Measurements from ENCODE around the gene KCNE1. TPM values are rescaled to one million over a fixed set of nuclear protein-coding genes. Genes with fewer than 3 reads are reported as not detected.
"Not testable (repeated sequence)": the region's sequence is repeated elsewhere in the genome, so short reads cannot be mapped to it uniquely, and the experiment has no call there.

Gene KCNE1
- total RNA-seq, 1 experiment from 2014 or later = not detected

- in situ Hi-C loops (cut with HindIII; ENCODE audit: low pct_unique_long_range_greater_than_20kb, low sequenced_read_pairs) = no loop called here
- intact Hi-C loops (cut with micrococcal nuclease; ENCODE audit: unreplicated experiment) = no loop called here
- Histone ChIP-seq H3K4me1 (ENCODE audit: control insufficient read depth, insufficient read depth, low read length) (no peaks in the 10 kb centered on the region), H3K9me3 (ENCODE audit: control insufficient read depth, insufficient read depth, low read depth, low read length) (no peaks in the 10 kb centered on the region), H3K27me3 (ENCODE audit: control insufficient read depth, insufficient read depth, low read length) (no peaks in the 10 kb centered on the region), H3K36me3 (ENCODE audit: control insufficient read depth, insufficient read depth, low read length) (no peaks in the 10 kb centered on the region), H3K27ac (ENCODE audit: low read length) (no peak overlapping the region), H3K4me3 (ENCODE audit: low read depth in 2 of 2, low read length in 2 of 2) (no peak overlapping the region)
- CTCF ChIA-PET = no interaction called here
- ATAC-seq (no peak), DNase-seq (ENCODE audit: low read depth, low spot score) (no peak)
- no TSS peak for BruUV-seq (replicated peaks)
- POLR2A ChIA-PET = no interaction called here
- TF ChIP-seq REST (IDR thresholded peaks at IDR 0.05; ENCODE audit: insufficient read depth in 1 of 2, low read depth in 2 of 2, low read length in 1 of 2) (no peak), SIN3A (IDR thresholded peaks at IDR 0.05; ENCODE audit: borderline replicate concordance, insufficient read depth, low read depth, low read length) (no peak), CTCF (IDR thresholded peaks at IDR 0.05) (no peak), POLR2AphosphoS5 (IDR thresholded peaks at IDR 0.05; ENCODE audit: low read depth, low read length) (no peak), TCF7L2 (IDR thresholded peaks at IDR 0.05; ENCODE audit: low read depth, low read length) (no peak)
Measured at GRCh38 chr21:34498623-34499022, 13.4 kb downstream of the KCNE1 start.

GRCh38 chr21:34483854-34484253 is 28.2 kb downstream of the KCNE1 start:
- in situ Hi-C loops (cut with HindIII; ENCODE audit: low pct_unique_long_range_greater_than_20kb, low sequenced_read_pairs); H3K36me3 ChIP-seq (ENCODE audit: control insufficient read depth, insufficient read depth, low read length); ATAC-seq: not testable (repeated sequence)

DNA sequence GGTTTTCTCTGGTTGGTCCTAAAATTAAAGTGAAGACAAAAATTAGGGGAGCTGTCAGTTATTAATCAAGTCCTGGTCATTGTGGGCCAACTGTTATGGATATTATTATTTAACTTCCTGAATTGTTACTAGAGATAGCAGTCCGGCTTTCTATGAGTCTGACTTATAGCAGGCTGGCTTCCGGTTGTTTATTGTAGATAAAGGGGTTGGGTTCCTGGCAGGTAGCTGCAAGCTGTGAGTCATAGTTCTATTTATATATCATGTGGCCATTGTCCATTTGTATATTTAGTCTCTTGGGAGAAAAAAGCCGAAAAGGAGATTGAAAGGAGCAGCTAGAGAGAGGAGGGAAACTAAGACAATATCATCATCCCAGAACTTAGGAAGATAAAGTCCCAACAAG is 28.6 kb downstream of the KCNE1 start:
- in situ Hi-C loops (cut with HindIII; ENCODE audit: low pct_unique_long_range_greater_than_20kb, low sequenced_read_pairs); H3K9me3 ChIP-seq (ENCODE audit: control insufficient read depth, insufficient read depth, low read depth, low read length); H3K27me3 ChIP-seq (ENCODE audit: control insufficient read depth, insufficient read depth, low read length); H3K36me3 ChIP-seq (ENCODE audit: control insufficient read depth, insufficient read depth, low read length); H3K4me1 ChIP-seq (ENCODE audit: control insufficient read depth, insufficient read depth, low read length); BruUV-seq (replicated peaks); ATAC-seq; H3K27ac ChIP-seq (ENCODE audit: low read length); DNase-seq (ENCODE audit: low read depth, low spot score); intact Hi-C loops (cut with micrococcal nuclease; ENCODE audit: unreplicated experiment); H3K4me3 ChIP-seq (ENCODE audit: low read depth in 2 of 2, low read length in 2 of 2); POLR2A ChIA-PET; CTCF ChIA-PET: not testable (repeated sequence)

More at GRCh38 chr21:34483854-34484253, 28.2 kb downstream of the KCNE1 start:
- POLR2A ChIA-PET; DNase-seq (ENCODE audit: low read depth, low spot score); intact Hi-C loops (cut with micrococcal nuclease; ENCODE audit: unreplicated experiment); H3K4me3 ChIP-seq (ENCODE audit: low read depth in 2 of 2, low read length in 2 of 2); H3K27me3 ChIP-seq (ENCODE audit: control insufficient read depth, insufficient read depth, low read length); CTCF ChIA-PET; H3K9me3 ChIP-seq (ENCODE audit: control insufficient read depth, insufficient read depth, low read depth, low read length); H3K27ac ChIP-seq (ENCODE audit: low read length); H3K4me1 ChIP-seq (ENCODE audit: control insufficient read depth, insufficient read depth, low read length); BruUV-seq (replicated peaks): not testable (repeated sequence)

- DNase-seq (ENCODE audit: low read depth, low spot score); H3K27ac ChIP-seq (ENCODE audit: low read length); H3K36me3 ChIP-seq (ENCODE audit: control insufficient read depth, insufficient read depth, low read length); ATAC-seq; POLR2A ChIA-PET; H3K4me1 ChIP-seq (ENCODE audit: control insufficient read depth, insufficient read depth, low read length); H3K9me3 ChIP-seq (ENCODE audit: control insufficient read depth, insufficient read depth, low read depth, low read length); H3K27me3 ChIP-seq (ENCODE audit: control insufficient read depth, insufficient read depth, low read length); in situ Hi-C loops (cut with HindIII; ENCODE audit: low pct_unique_long_range_greater_than_20kb, low sequenced_read_pairs); BruUV-seq (replicated peaks); H3K4me3 ChIP-seq (ENCODE audit: low read depth in 2 of 2, low read length in 2 of 2); CTCF ChIA-PET; intact Hi-C loops (cut with micrococcal nuclease; ENCODE audit: unreplicated experiment): not testable (repeated sequence)
Measured at GRCh38 chr21:34467333-34467732, 44.7 kb downstream of the KCNE1 start.

GRCh38 chr21:34459426-34459825 is 52.6 kb downstream of the KCNE1 start:
- H3K4me1 ChIP-seq (ENCODE audit: control insufficient read depth, insufficient read depth, low read length); H3K4me3 ChIP-seq (ENCODE audit: low read depth in 2 of 2, low read length in 2 of 2); POLR2A ChIA-PET; DNase-seq (ENCODE audit: low read depth, low spot score); H3K27ac ChIP-seq (ENCODE audit: low read length); H3K9me3 ChIP-seq (ENCODE audit: control insufficient read depth, insufficient read depth, low read depth, low read length); BruUV-seq (replicated peaks); H3K36me3 ChIP-seq (ENCODE audit: control insufficient read depth, insufficient read depth, low read length); CTCF ChIA-PET; H3K27me3 ChIP-seq (ENCODE audit: control insufficient read depth, insufficient read depth, low read length); intact Hi-C loops (cut with micrococcal nuclease; ENCODE audit: unreplicated experiment); in situ Hi-C loops (cut with HindIII; ENCODE audit: low pct_unique_long_range_greater_than_20kb, low sequenced_read_pairs): not testable (repeated sequence)
- ATAC-seq = peak; percentile 72

All from Panc1 (cell line).